Measurements from ENCODE around the gene KANSL1L. TPM values are rescaled to one million over a fixed set of nuclear protein-coding genes. Genes with fewer than 3 reads are reported as not detected.

KANSL1L gene
- total RNA-seq, 1 experiment from 2014 or later: 6.7 TPM

DNA sequence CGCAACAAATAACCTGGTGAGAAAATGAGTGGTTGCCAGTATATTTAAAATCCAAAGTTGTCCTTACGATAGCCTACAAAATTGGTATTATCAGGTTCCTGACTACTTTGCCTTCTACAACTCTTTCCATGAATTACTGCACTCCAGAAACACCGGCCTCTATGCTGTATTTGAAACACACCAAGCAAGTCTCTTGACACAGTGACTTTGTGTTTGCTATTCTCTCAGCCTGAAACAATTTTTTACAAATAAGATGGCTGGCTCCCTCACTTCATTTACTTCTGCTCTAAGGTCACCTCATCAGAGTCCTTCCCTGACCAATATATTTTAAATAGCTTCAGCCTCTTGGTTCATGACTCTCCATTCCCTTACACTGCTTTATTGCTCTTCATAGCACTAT is 12.2 kb downstream of the KANSL1L start:
- DNase-seq (ENCODE audit: low read depth, low spot score) (no peak), ATAC-seq (no peak)
- Histone ChIP-seq H3K27ac (ENCODE audit: low read depth, low read length) (no peak overlapping the region), H3K9me2 (ENCODE audit: insufficient read depth) (no peaks in the 10 kb centered on the region), H2AFZ (ENCODE audit: low read depth, low read length, poor library complexity, severe bottlenecking) (no peak overlapping the region), H3K9ac (ENCODE audit: low read length) (no peak overlapping the region), H4K20me1 (ENCODE audit: insufficient read depth) (no peaks in the 10 kb centered on the region), H3K4me2 (ENCODE audit: low read length) (no peak overlapping the region), H3K9me3 (ENCODE audit: control insufficient read depth in 1 of 2, insufficient read depth in 1 of 2, low read depth in 1 of 2, low read length in 2 of 2) (no peaks in the 10 kb centered on the region), H3K36me3 (ENCODE audit: control insufficient read depth in 1 of 2, insufficient read depth in 2 of 2, low read length in 2 of 2) (no peaks in the 10 kb centered on the region), H3K4me3 (replicated peaks in 1 of 2; ENCODE audit: low read depth in 1 of 2, low read length in 2 of 2) (no peak overlapping the region), H3K27me3 (ENCODE audit: insufficient read depth, low read length) (no peaks in the 10 kb centered on the region), H3K79me2 (ENCODE audit: insufficient read depth, low read length) (peaks cover 7% of the 10 kb centered on the region; the same call in 1 of the 2 replicates), H3K4me1 (ENCODE audit: control insufficient read depth in 1 of 2, insufficient read depth in 2 of 2, low read length in 2 of 2) (no peaks in the 10 kb centered on the region)
- ChIA-PET CTCF (no interaction called here), POLR2A (no interaction called here), RAD21 (ENCODE audit: low non-redundant PET in 1 of 2, low total read pairs in 2 of 2, uncharacterized antibody in 2 of 2, unreplicated experiment in 2 of 2) (no interaction called here)
- intact Hi-C loops (cut with micrococcal nuclease): no loop called here
- TF ChIP-seq CBX3 (IDR thresholded peaks at IDR 0.05; ENCODE audit: low read depth): no peak
- TF ChIP-seq FOSL1 (IDR thresholded peaks at IDR 0.05; ENCODE audit: low read depth): no peak
- TF ChIP-seq MAX (IDR thresholded peaks at IDR 0.05): no peak
- no peak for TF ChIP-seq REST (IDR thresholded peaks at IDR 0.05; ENCODE audit: low read depth)
- TF ChIP-seq ELF1 (IDR thresholded peaks at IDR 0.05; ENCODE audit: borderline replicate concordance, low read depth): no peak
- no peak for TF ChIP-seq ZFX (IDR thresholded peaks at IDR 0.05)
- TF ChIP-seq SP1 (IDR thresholded peaks at IDR 0.05; ENCODE audit: low read depth): no peak
- TF ChIP-seq SRF (IDR thresholded peaks at IDR 0.05; ENCODE audit: low read depth): no peak
- TF ChIP-seq, protein P1, sequence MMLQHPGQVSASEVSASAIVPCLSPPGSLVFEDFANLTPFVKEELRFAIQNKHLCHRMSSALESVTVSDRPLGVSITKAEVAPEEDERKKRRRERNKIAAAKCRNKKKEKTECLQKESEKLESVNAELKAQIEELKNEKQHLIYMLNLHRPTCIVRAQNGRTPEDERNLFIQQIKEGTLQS (IDR thresholded peaks at IDR 0.05): no peak
- TF ChIP-seq EGR1 (IDR thresholded peaks at IDR 0.05; ENCODE audit: low read depth): no peak
- no peak for TF ChIP-seq CTCF (IDR thresholded peaks at IDR 0.05 in 2 of 3, conservative IDR thresholded peaks at IDR 0.05 in 1 of 3; ENCODE audit: borderline replicate concordance in 1 of 3, insufficient read depth in 1 of 3, low read depth in 2 of 3, low read length in 2 of 3)
- no peak for TF ChIP-seq EZH2 (IDR thresholded peaks at IDR 0.05)
- no peak for TF ChIP-seq JUND (IDR thresholded peaks at IDR 0.05)
- no peak for TF ChIP-seq CEBPB (IDR thresholded peaks at IDR 0.05; ENCODE audit: low read depth)
- TF ChIP-seq TCF7L2 (IDR thresholded peaks at IDR 0.05; ENCODE audit: borderline replicate concordance, extremely low read depth, insufficient read depth, insufficient read length): no peak
- BruUV-seq (replicated peaks): no TSS peak

Measured in HCT116 (cell line).